SK-MEL-5 (cell line): ENCODE measurements around the gene KDM8. TPM values are rescaled to one million over a fixed set of nuclear protein-coding genes. Genes with fewer than 3 reads are reported as not detected.

Experiments used
- DNase-seq: peaks from one replicate; pipeline ENCODE4 v3.0.0-alpha.2; 2016; ENCODE audit warnings: low read depth, low spot score
- in situ Hi-C: cut with HindIII; loops from 2 replicates; pipeline ENCODE4 v1.10.0; 2016; ENCODE audit warnings: low sequenced_read_pairs, high pct_unique_total_duplicates, low pct_unique_long_range_greater_than_20kb
- polyA plus RNA-seq, 2 experiments: library from polyadenylated mRNA; depleted of rRNA; stranded (reverse); fragments of >200 nt; gene quantifications; 2 replicates each; pipeline ENCODE4 v1.2.3, GENCODE V29; 2015
- total RNA-seq: library from RNA; depleted of rRNA; stranded (reverse); fragments of >200 nt; shearing (Covaris generic); gene quantifications from 2 replicates; pipeline ENCODE4 v1.2.3, GENCODE V29; 2014; rRNA removed

The KDM8 gene
- 2.1 and 3.1 TPM in 2 replicates for total RNA-seq
- 2.7 and 6.9 TPM in 2 replicates for polyA plus RNA-seq (2015; cell fraction: cytosol; rRNA removed)
- 12.1 and 44.0 TPM in 2 replicates for polyA plus RNA-seq (2015; cell fraction: nucleus; rRNA removed)

GRCh38 chr16:27203507-27204311 lies at the start of gene KDM8:
TSS of gene KDM8 (plus strand) at chr16:27203526. CDS start at chr16:27210124, 6,598 bp downstream.
- in situ Hi-C loops: no loop called here
- DNase-seq: peak; percentile 98

DNA sequence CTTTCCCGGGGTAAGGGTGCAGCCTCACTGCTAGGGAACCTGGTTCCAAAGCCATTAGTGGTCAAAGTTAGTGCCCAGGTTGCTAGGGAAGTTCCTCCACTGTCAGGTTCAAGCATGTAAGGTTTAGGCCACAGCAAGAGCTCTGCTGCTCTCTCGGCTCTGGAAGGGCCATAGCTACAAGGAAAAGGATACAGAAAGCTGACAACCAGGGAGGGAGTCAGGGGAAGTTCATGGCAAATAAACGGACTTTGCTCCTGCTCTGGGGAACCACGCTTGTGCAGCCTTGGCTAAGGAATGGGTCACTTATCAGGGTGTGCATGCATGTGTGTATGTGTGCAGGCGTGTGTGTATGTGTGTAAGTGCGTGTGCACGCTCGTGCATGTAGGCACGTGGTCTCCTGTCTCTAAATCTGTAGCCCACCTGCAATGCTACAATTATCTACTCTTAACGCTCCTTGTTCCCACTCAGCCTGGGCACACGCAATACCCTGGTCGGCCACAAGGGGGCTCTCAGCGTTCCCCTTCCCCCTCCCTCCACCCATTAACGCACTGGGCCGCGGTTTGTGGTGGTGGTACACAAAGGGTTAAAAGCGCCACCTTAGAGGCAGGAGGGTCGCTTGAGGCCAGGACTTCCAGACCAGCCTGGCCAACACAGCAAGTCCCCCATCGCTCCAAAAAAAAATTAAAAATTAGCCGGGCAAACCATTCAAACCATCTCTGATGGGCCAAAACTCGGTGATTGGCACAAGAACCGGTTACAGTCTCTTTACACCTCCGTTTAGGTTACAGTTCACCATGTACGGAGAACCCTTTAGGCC lies 48.4 kb upstream of the KDM8 start:
- in situ Hi-C loops: no loop called here
- DNase-seq: peak; percentile 49

- DNase-seq: no peak
- in situ Hi-C loops: no loop called here
Measured at GRCh38 chr16:27156579-27156978, 46.7 kb upstream of the KDM8 start.

- in situ Hi-C loops: no loop called here
- no peak for DNase-seq
Measured at GRCh38 chr16:27161398-27161797, 41.9 kb upstream of the KDM8 start.

DNA sequence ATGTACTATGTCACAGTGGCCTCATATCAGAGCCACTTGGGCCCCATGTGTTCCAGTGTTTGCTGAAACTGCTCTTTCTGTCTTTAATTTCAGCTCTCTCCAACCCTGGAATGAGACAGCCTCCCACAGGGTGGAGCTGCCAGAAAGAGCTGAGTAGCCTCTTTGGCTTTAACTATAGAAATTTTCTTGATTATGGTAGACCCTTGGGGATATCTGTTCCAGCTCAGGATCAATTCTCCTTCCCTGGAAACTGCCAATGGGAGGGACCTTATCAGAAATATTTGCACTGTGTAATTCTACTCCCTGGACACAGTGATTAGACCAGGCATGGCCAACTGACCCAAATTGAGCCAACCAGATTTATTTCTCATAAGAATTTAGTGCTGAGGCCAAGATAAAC lies 39.0 kb upstream of the KDM8 start:
- in situ Hi-C loops: no loop called here
- no peak for DNase-seq

GRCh38 chr16:27165576-27165975 lies 37.8 kb upstream of the KDM8 start:
- no peak for DNase-seq
- in situ Hi-C loops: no loop called here

DNA sequence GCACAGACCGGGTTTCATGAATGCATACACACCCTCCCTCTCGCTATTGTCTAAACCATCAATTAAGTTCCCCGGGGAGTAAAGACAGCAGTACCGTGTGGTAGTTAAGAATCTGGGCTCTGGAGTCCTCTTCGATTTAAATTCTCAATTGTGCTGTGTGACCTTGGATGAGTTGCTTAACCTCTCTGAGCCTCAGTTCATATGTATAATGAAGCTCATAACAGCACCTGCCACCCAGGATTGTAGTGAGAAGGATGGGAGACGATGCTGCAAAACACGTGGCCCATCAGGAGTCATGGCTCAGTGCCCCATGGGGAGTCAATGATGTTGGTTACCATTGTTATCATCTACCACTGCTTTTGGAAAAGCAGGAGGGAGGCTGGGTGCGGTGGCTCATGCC lies 34.5 kb upstream of the KDM8 start:
- no peak for DNase-seq
- in situ Hi-C loops: no loop called here

- DNase-seq: peak; percentile 66
- in situ Hi-C loops: no loop called here
Measured at GRCh38 chr16:27169511-27170071, 33.7 kb upstream of the KDM8 start.

- no peak for DNase-seq
- in situ Hi-C loops: no loop called here
Measured at GRCh38 chr16:27171584-27171983, 31.7 kb upstream of the KDM8 start.

- in situ Hi-C loops: no loop called here
- DNase-seq: no peak
Measured at GRCh38 chr16:27174007-27174406, 29.3 kb upstream of the KDM8 start.

DNA sequence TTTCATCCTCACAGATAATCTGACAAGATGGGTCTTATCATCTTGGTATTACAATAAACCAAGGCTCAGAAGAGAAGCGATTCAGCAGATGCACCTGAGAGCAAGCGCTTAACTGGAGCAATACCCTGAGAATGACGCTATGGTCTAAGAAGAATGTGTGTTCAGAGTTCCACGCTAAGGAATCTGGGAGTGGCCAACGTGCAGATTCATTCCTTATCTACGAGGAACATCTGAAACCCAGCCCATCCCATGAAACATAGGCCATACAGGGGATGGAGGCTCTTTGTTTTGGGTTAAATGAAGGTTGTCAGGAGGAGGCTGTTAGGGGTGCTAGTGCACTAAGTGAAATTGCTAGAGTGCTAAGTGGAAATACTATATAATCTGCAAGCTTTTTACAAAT lies 28.5 kb upstream of the KDM8 start:
- no peak for DNase-seq
- in situ Hi-C loops: no loop called here

- peak; percentile 40 for DNase-seq
- in situ Hi-C loops: no loop called here
Measured at GRCh38 chr16:27175888-27176287, 27.4 kb upstream of the KDM8 start.

DNA sequence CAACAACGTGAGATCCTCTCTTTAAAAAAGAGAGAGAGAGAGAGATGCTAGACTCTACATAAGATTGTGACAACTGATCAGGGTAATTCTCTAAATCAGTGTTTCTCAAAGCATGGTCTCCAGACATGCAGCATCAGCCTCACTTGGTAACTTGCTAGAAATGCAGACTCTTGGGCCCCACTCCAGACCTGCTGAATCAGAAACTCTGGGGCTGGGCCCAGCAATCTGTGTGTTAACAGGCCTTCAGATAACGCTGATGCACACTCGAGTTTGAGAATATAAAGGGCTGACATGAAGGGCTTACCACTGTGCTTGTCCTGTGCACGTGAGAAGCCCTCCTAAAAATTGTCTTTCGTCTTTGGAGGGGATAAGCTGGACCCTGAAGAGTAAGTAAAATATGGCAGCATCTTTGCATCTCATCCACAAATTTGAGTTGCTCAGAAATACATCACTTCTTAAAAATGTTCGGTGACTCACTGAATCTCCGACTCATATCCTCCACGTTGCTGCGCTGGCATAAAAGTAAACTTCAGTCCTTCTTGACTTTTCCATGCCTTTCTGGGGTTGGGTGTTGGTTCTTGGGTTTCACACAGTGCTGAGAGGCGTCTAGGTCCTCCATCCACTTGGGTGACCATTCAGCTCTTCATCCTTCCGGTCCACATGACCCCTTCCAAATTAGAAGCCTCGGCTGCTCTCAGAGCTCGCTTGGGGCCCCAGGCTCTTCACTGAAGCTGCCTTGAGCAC lies 26.1 kb upstream of the KDM8 start:
- no peak for DNase-seq
- in situ Hi-C loops: no loop called here

DNA sequence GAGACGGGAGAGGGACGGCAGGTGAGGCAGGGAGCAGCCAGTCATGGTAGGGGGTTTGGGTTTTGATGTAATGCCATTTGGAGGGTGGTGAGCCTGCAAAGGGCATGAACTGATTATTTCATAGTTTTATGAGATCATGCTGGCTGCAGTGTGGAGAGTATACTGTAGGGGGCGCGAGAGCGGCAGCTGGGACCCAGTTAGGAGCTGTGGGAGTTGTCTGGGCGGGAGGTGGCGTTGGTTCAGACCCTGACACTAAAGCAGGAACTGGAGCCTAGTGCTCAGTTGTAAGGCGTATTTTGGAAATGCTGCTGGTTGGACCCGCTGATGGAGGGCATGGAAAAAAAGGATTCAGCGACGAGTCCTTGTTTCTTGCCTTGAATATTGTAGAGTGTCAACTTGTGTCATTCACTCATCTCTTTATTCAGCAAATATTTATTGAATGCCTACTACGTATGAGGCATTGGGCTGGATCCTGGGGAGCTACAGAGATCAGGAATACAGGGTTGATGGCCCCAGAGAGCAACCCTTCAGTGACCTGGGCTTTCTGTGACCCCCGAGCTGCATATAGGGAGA lies 23.7 kb upstream of the KDM8 start:
- peak; percentile 79 for DNase-seq
- in situ Hi-C loops: no loop called here

DNA sequence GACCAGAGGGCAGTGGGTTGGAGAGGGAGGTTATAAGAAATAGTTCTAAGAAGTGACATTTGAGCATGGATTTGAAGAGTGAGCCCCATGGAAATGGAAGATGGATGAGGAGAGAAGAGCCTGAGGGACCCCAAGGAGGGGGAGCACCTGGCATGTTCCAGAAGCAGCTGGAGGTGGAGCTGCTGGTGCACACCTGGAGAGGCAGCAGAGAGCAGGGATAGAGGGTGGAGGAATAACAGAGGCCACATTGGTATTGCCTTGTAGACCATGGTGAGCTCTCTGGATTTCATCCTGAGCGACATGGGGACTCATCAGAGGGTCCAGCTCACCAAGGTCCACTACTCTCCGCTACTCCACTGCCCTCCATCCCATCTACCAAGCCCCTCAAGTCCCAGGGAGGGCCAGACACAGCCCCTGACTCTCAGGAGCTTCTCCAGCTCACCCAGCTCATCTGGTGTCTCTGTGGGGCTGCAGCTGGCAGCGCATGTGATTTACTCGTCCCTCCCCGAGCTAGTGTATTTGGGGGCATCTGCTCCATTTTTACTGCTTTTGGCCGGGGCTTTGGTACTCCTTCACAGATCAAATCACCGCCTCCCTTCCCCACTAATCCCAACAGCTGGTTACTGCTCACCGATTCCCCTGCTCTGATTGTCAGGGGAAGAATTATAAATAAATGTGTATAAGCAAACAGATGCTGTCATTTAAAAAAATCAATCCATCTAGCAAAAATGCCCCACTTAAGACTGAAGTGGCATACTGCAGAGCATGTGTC lies 22.1 kb upstream of the KDM8 start:
- no peak for DNase-seq
- in situ Hi-C loops: no loop called here

DNA sequence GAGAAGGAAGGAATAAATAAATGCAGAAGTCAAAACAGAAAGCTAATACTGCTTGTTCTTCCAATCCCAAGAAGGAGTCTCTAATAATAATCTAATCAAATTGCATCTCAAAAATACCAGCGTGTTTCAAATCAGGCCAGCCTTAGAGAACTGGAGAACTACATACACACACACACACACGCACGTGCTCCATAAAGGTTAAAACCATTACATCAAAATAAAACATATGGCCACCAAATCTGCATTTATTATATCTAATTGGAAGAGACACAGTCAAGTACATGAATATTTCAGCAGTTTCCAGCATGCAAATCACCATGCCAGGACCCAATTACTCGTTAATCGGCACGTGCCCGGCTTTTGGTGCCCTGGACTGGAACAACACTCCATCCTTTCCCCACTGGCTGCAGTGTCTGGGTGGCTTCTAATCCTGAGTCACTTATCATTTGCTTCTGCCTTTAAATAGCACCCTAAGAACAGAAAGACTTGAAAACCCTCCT lies 20.4 kb upstream of the KDM8 start:
- in situ Hi-C loops: no loop called here
- DNase-seq: no peak

DNA sequence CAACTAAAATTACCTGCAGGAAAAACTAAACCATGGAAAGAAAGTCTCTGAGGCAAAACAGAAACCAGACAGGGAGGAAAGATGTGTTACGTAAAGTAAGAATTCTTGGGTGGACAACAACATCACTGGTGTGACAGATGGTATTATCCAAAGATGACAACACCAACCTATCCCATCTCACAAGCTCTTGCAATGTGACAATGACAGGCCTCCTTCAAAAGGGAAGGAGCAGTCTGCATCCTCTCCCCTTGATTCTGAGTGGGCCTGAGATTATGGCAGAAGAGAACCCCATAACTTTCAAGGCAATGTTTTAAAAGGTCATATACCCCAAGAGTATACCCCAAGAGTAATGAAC lies 17.6 kb upstream of the KDM8 start:
- no peak for DNase-seq
- in situ Hi-C loops: no loop called here
